Endothelial cell of umbilical vein (primary cell): ENCODE data around the gene SLC44A1. TPM values are rescaled to one million over a fixed set of nuclear protein-coding genes. Genes with fewer than 3 reads are reported as not detected.

Experiments
- BruUV-seq: library from RNA; stranded (reverse); fragments of 400-500 nt; replicated peaks from 2 replicates; lab custom pipeline; 2021; lab: Mats Ljungman, UMichigan
- CTCF ChIA-PET: fragments of 300-600, 350-600 bp; sonication (Branson Sonifier 250); formaldehyde crosslinking; loops from one replicate; lab custom pipeline; 2021; ENCODE audit warnings: antibody characterized with exemption, inconsistent platforms; lab: Charles Lee
- POLR2A ChIA-PET: fragments of 300-600, 350-600 bp; sonication (Branson Sonifier 250); formaldehyde crosslinking; loops from one replicate; lab custom pipeline; 2021; ENCODE audit warnings: antibody characterized with exemption, inconsistent platforms; lab: Charles Lee
- DNase-seq: peaks from one replicate; pipeline ENCODE4 v3.0.0-alpha.2; 2011; ENCODE audit warnings: low read depth, low spot score
- FAIRE-seq: peaks from 2 replicates; lab custom pipeline; 2011; peaks lifted over from hg19 to GRCh38; lab: Jason Lieb, UNC
- H2AFZ ChIP-seq: 2 replicates; pipeline ENCODE4 v1.6.0; 2012; ENCODE audit warnings: low read depth, low read length, control low read depth, inconsistent platforms
- H3K27ac ChIP-seq: 2 replicates; pipeline ENCODE4 v1.5.1; 2011; ENCODE audit warnings: low read depth, mild to moderate bottlenecking, control low read depth, low read length, moderate library complexity; ENCODE audit not compliant: insufficient read depth
- H3K27me3 ChIP-seq, 2 experiments: 2 replicates each; pipeline versions ENCODE4 v1.6.0 to v1.6.1; 2011; ENCODE audit warnings: low read length in 2 of 2, mixed read lengths in 1 of 2; ENCODE audit not compliant: control insufficient read depth in 2 of 2, insufficient read depth in 2 of 2
- H3K36me3 ChIP-seq, 2 experiments: 2 replicates in 1 of 2; 3 replicates in 1 of 2; pipeline ENCODE4 v1.5.1; 2011; ENCODE audit warnings: low read length in 2 of 2, mild to moderate bottlenecking in 1 of 2, moderate library complexity in 1 of 2; ENCODE audit not compliant: control insufficient read depth in 2 of 2, insufficient read depth in 2 of 2; ENCODE audit errors: extremely low read depth in 1 of 2
- H3K4me1 ChIP-seq: 3 replicates; pipeline ENCODE4 v1.5.1; 2011; ENCODE audit warnings: mild to moderate bottlenecking, low read length; ENCODE audit not compliant: control insufficient read depth, insufficient read depth; ENCODE audit errors: extremely low read depth
- H3K4me2 ChIP-seq: 2 replicates; pipeline ENCODE4 v1.6.1; 2011; ENCODE audit warnings: low read length, control low read depth, mixed read lengths; ENCODE audit not compliant: insufficient read depth
- H3K4me3 ChIP-seq, 3 experiments: fragments of 200-600 bp in 1 of 3; sonication (generic), shearing (Covaris generic) in 1 of 3; replicated peaks in 1 of 3; 2 replicates each; pipeline ENCODE4 v1.5.1; 2011 to 2016; ENCODE audit warnings: control low read depth in 3 of 3, low read length in 3 of 3, mild to moderate bottlenecking in 2 of 3, inconsistent platforms in 1 of 3, low read depth in 1 of 3, moderate library complexity in 1 of 3; ENCODE audit not compliant: insufficient read depth in 1 of 3
- H3K79me2 ChIP-seq: 2 replicates; pipeline ENCODE4 v1.6.0; 2012; ENCODE audit warnings: low read length, inconsistent platforms; ENCODE audit not compliant: control insufficient read depth, insufficient read depth
- H3K9ac ChIP-seq: replicated peaks from 2 replicates; pipeline ENCODE3; 2011; ENCODE audit warnings: low read length, control low read depth; ENCODE audit not compliant: insufficient read depth; ENCODE audit errors: extremely low read depth
- H3K9me1 ChIP-seq: replicated peaks from 3 replicates; pipeline ENCODE4 v1.6.0; 2011; ENCODE audit warnings: mild to moderate bottlenecking, low read length; ENCODE audit not compliant: control insufficient read depth, insufficient read depth; ENCODE audit errors: extremely low read depth
- H3K9me3 ChIP-seq: replicated peaks from 2 replicates; pipeline ENCODE4 v1.5.1; 2012; ENCODE audit warnings: low read length, inconsistent platforms; ENCODE audit not compliant: control insufficient read depth, insufficient read depth
- H4K20me1 ChIP-seq: replicated peaks from 2 replicates; pipeline ENCODE3; 2011; ENCODE audit warnings: mild to moderate bottlenecking, low read length; ENCODE audit not compliant: control insufficient read depth, insufficient read depth; ENCODE audit errors: extremely low read depth
- CTCF ChIP-seq, 2 donors: IDR thresholded peaks; 1 replicate in 1 of 2; 2 replicates in 1 of 2; pipeline ENCODE4 v1.5.1; 2011; ENCODE audit warnings: low read length in 2 of 2, mild to moderate bottlenecking in 2 of 2, moderate library complexity in 2 of 2, control low read depth in 1 of 2, inconsistent platforms in 1 of 2, low read depth in 1 of 2; ENCODE audit not compliant: insufficient read depth in 1 of 2; ENCODE audit errors: extremely low read depth in 1 of 2
- EZH2 ChIP-seq: IDR thresholded peaks from 2 replicates; pipeline ENCODE4 v1.6.1; 2012; ENCODE audit warnings: borderline replicate concordance, low read depth, mild to moderate bottlenecking, moderate library complexity, low read length, inconsistent platforms; ENCODE audit not compliant: severe bottlenecking
- FOS ChIP-seq: IDR thresholded peaks from 2 replicates; pipeline ENCODE4 v1.6.1; 2011; ENCODE audit warnings: mild to moderate bottlenecking, low read length, moderate library complexity, borderline replicate concordance; ENCODE audit not compliant: insufficient read depth
- GATA2 ChIP-seq: IDR thresholded peaks from 2 replicates; pipeline ENCODE4 v1.7.0; 2011; ENCODE audit warnings: low read depth, mild to moderate bottlenecking, moderate library complexity, mixed read lengths, low read length; ENCODE audit not compliant: insufficient read length, insufficient read depth
- JUN ChIP-seq: IDR thresholded peaks from 2 replicates; pipeline ENCODE4 v1.6.1; 2011; ENCODE audit warnings: borderline replicate concordance, low read depth; ENCODE audit not compliant: insufficient read length, insufficient read depth
- MAX ChIP-seq: IDR thresholded peaks from 2 replicates; pipeline ENCODE4 v1.6.1; 2011; ENCODE audit not compliant: insufficient read depth, insufficient read length
- MYC ChIP-seq: IDR thresholded peaks from one replicate; pipeline ENCODE4 v1.6.1; 2011; ENCODE audit warnings: mild to moderate bottlenecking, low read depth, low read length
- POLR2A ChIP-seq: IDR thresholded peaks from 2 replicates; pipeline ENCODE4 v1.6.1; 2012; ENCODE audit warnings: low read depth, mild to moderate bottlenecking, control low read depth, low read length
- POLR2AphosphoS5 ChIP-seq: IDR thresholded peaks from 2 replicates; pipeline ENCODE4 v1.6.1; 2012; ENCODE audit warnings: low read depth, mild to moderate bottlenecking, control low read depth, low read length, moderate library complexity; ENCODE audit not compliant: insufficient read depth
- dilution Hi-C: fragments of 300-500 bp; cut with MboI; formaldehyde crosslinking; loops from one replicate; pipeline ENCODE4 v1.15.0; 2019; ENCODE audit warnings: low sequenced_read_pairs; ENCODE audit not compliant: extremely low pct_ligation_motif_present
- intact Hi-C: fragments of 100-400 bp; cut with micrococcal nuclease; formaldehyde crosslinking; loops from one replicate; pipeline ENCODE4 v1.10.0; 2022
- polyA plus RNA-seq, 4 experiments: library from polyadenylated mRNA; depleted of rRNA in 3 of 4; stranded (reverse) in 3 of 4; unstranded in 1 of 4; fragments of >200 nt; gene quantifications; 2 replicates each; pipeline versions ENCODE4 v1.2.1 to v1.2.3, GENCODE V29; 2011 to 2012; ENCODE audit warnings: missing spikeins in 1 of 4
- total RNA-seq: library from RNA; stranded (reverse); gene quantifications from 2 replicates; pipeline ENCODE4 v1.2.3, GENCODE V29; 2021

SLC44A1 gene
- total and polyA plus RNA-seq, 2 donors (not counting 3 experiments of a cell fraction or from before 2014, with no cell fraction given): 16.1 to 37.7 TPM

- Histone ChIP-seq H3K4me1 (no peaks in the 10 kb centered on the region), H3K27ac (no peak overlapping the region), H4K20me1 (no peaks in the 10 kb centered on the region), H3K79me2 (peaks cover 80% of the 10 kb centered on the region), H3K36me3 (no peaks in the 10 kb centered on the region), H3K4me2 (no peak overlapping the region), H3K27me3 (no peaks in the 10 kb centered on the region), H3K9ac (no peak overlapping the region), H2AFZ (no peak overlapping the region), H3K9me1 (no peaks in the 10 kb centered on the region), H3K4me3 (no peak overlapping the region), H3K9me3 (no peaks in the 10 kb centered on the region)
- POLR2A ChIA-PET: no interaction called here
- TF ChIP-seq FOS (no peak), CTCF (IDR thresholded peaks at IDR 0.05; ENCODE audit: extremely low read depth in 1 of 2, insufficient read depth in 1 of 2, low read depth in 1 of 2, low read length in 2 of 2) (no peak), GATA2 (no peak), EZH2 (no peak), JUN (no peak), MAX (no peak), POLR2AphosphoS5 (no peak), POLR2A (no peak), MYC (no peak)
- BruUV-seq: no TSS peak
- DNase-seq (no peak), FAIRE-seq (no peak)
- dilution Hi-C loops (no loop called here), intact Hi-C loops (no loop called here)
- CTCF ChIA-PET: interaction anchor here (0.6 kb wide), 1 partner anchor 14 kb away, joined by 3 read pairs; no protein-coding TSS in a partner anchor
Observed at GRCh38 chr9:105457560-105458294, 213.3 kb downstream of the SLC44A1 start.
